ENCODE data around the gene RPS27.

DNA sequence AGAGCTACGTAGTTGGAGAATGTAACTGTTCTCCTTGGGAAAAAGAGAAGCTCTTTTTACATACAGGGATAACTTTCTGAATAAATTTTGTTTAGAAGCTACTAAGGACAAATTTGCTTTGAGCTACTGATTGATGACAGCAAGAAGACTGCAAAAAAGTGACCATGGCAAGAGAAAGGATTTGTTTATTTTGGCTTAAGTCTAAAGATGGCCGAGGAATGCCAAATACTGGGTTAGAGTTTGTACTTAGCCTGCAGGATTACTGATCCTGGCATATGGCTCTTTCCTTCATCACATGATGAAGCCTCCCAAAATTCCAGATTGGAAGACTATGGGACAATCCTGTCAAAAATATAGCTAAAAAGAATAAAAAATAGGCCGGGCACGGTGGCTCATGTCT is 28.7 kb downstream of the RPS27 start:
- TF ChIP-seq FOSL2 (IDR thresholded peaks at IDR 0.05): no peak
- TF ChIP-seq FOSL2 (CRISPR knock-in tag; IDR thresholded peaks at IDR 0.05): no peak
- no peak for TF ChIP-seq BHLHE40 (IDR thresholded peaks at IDR 0.05; ENCODE audit: low read depth, low read length)
- no peak for TF ChIP-seq SMC3 (IDR thresholded peaks at IDR 0.05)
